Testis (tissue), 3 donors: ENCODE measurements around the gene ATG9B. TPM values are rescaled to one million over a fixed set of nuclear protein-coding genes. Genes with fewer than 3 reads are reported as not detected.

Experiments used
- DNase-seq: peaks from one replicate; pipeline ENCODE4 v3.0.0-alpha.2; 2019
- H3K27ac ChIP-seq, 2 donors: fragments of 200-600 bp; sonication (generic); one replicate each; pipeline ENCODE4 v1.5.1; 2019
- H3K27me3 ChIP-seq: fragments of 200-600 bp; sonication (generic); one replicate; pipeline ENCODE4 v1.5.1; 2019
- H3K36me3 ChIP-seq: fragments of 200-600 bp; sonication (generic); one replicate; pipeline ENCODE4 v1.5.1; 2017; ENCODE audit warnings: low read depth; ENCODE audit errors: missing control alignments
- H3K4me1 ChIP-seq: fragments of 200-600 bp; sonication (generic); one replicate; pipeline ENCODE4 v1.5.1; 2019
- H3K4me3 ChIP-seq, 2 donors: fragments of 200-600 bp; sonication (generic); one replicate each; pipeline ENCODE4 v1.5.1; 2017 to 2019
- H3K9me3 ChIP-seq: fragments of 200-600 bp; sonication (generic); one replicate; pipeline ENCODE4 v1.5.1; 2017
- POLR2A ChIP-seq: fragments of 450-650 bp; IDR thresholded peaks from one replicate; pipeline ENCODE4 v1.6.1; 2017; ENCODE audit warnings: antibody characterized with exemption, mild to moderate bottlenecking, moderate library complexity
- WGBS, 2 donors: methylation state at CpG; one replicate each; pipeline ENCODE4 v1.1.5; 2018; 5-methylcytosine and 5-hydroxymethylcytosine counted together
- intact Hi-C: fragments of 100-400 bp; cut with DNase I; formaldehyde crosslinking; loops from one replicate; pipeline ENCODE4 v1.15.1; 2023; ENCODE audit warnings: low total_unique reads
- polyA plus RNA-seq: library from polyadenylated mRNA; stranded (reverse); fragments of 350-450 nt; fragmentation: Illumina TruSeq; extraction: RNeasy Lipid Tissue Mini Kit (QIAGEN cat#74804); gene quantifications from one replicate; pipeline ENCODE4 v1.2.3, GENCODE V29; 2014; ENCODE audit warnings: low read depth, low replicate concordance; ENCODE audit not compliant: insufficient read depth
- total RNA-seq, 2 donors: library from RNA; depleted of rRNA; stranded (reverse); fragments of >200 nt; gene quantifications; one replicate each; pipeline ENCODE4 v1.2.3, GENCODE V29; 2016
- TF ChIP-seq, protein P1 (sequence below), 3 experiments: fragments of 450-650 bp in 2 of 3; fragments of 200-600 bp in 1 of 3; sonication (generic) in 1 of 3; IDR thresholded peaks; one replicate each; pipeline ENCODE4 v1.5.1; 2016 to 2019; ENCODE audit warnings: antibody characterized with exemption in 3 of 3, mild to moderate bottlenecking in 2 of 3, moderate library complexity in 1 of 3

ATG9B gene
- total and polyA plus RNA-seq, 3 donors from 2014 or later: 14.9 to 29.7 (median 24.8) TPM

- Histone ChIP-seq H3K27me3 (no peaks in the 10 kb centered on the region), H3K4me1 (no peaks in the 10 kb centered on the region), H3K36me3 (no peaks in the 10 kb centered on the region), H3K4me3 (no peak within 1 kb of the TSS), H3K9me3 (no peaks in the 10 kb centered on the region), H3K27ac (no peak within 1 kb of the TSS)
- 77 to 81% methylated on average over 19 to 22 of the region's 22 CpGs for WGBS, 2 donors
- intact Hi-C loops: no loop called here
- DNase-seq: no peak
- no peak for TF ChIP-seq POLR2A
- TF ChIP-seq, protein P1, sequence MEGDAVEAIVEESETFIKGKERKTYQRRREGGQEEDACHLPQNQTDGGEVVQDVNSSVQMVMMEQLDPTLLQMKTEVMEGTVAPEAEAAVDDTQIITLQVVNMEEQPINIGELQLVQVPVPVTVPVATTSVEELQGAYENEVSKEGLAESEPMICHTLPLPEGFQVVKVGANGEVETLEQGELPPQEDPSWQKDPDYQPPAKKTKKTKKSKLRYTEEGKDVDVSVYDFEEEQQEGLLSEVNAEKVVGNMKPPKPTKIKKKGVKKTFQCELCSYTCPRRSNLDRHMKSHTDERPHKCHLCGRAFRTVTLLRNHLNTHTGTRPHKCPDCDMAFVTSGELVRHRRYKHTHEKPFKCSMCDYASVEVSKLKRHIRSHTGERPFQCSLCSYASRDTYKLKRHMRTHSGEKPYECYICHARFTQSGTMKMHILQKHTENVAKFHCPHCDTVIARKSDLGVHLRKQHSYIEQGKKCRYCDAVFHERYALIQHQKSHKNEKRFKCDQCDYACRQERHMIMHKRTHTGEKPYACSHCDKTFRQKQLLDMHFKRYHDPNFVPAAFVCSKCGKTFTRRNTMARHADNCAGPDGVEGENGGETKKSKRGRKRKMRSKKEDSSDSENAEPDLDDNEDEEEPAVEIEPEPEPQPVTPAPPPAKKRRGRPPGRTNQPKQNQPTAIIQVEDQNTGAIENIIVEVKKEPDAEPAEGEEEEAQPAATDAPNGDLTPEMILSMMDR (IDR thresholded peaks at IDR 0.05): no peak
Observed at GRCh38 chr7:151047976-151048815, 23.9 kb upstream of the ATG9B start, which contains the start of gene ASIC3. TSS of gene ASIC3 (plus strand) at chr7:151048531. CDS start at chr7:151048886, 355 bp downstream.

- no peak for TF ChIP-seq POLR2A
- TF ChIP-seq, protein P1 (IDR thresholded peaks at IDR 0.05): no peak
- WGBS, 2 donors: 47 to 72% methylated on average over 13 to 14 of the region's 14 CpGs
- no peaks in the 10 kb centered on the region for H3K9me3 ChIP-seq
- H3K4me1 ChIP-seq: no peaks in the 10 kb centered on the region
- H3K36me3 ChIP-seq: no peaks in the 10 kb centered on the region
- no peak overlapping the region for H3K4me3 ChIP-seq
- no peak for DNase-seq
- no peak overlapping the region for H3K27ac ChIP-seq
- intact Hi-C loops: no loop called here
- H3K27me3 ChIP-seq: no peaks in the 10 kb centered on the region
Observed at GRCh38 chr7:151046603-151047573, 22.6 kb upstream of the ATG9B start.

DNA sequence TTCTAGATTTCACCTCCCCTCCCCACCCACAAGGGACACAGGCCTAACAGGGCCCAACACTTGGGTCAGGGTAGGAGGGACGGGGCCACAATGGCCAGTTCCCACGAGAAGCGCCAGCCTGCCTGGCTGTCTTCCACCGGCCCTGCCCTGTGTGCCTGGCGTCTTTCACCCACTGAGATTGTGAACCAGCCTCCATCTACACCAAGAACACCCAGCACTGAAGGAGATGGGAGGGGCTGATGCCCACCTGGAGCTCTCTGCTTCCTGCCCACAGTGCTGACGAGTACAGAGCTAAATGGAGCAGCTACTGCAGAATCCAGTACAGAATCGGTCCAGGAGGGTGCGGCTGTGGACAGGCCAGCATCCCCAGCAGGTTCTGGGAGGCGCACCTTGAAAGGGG is 21.7 kb upstream of the ATG9B start:
- no peaks in the 10 kb centered on the region for H3K36me3 ChIP-seq
- H3K27ac ChIP-seq: no peak overlapping the region
- H3K4me3 ChIP-seq: no peak overlapping the region
- no peaks in the 10 kb centered on the region for H3K9me3 ChIP-seq
- no peak for DNase-seq
- H3K4me1 ChIP-seq: no peaks in the 10 kb centered on the region
- intact Hi-C loops: no loop called here
- no peaks in the 10 kb centered on the region for H3K27me3 ChIP-seq
- WGBS, 2 donors: 85 to 88% methylated on average over 9 of the region's 9 CpGs
- TF ChIP-seq, protein P1 (IDR thresholded peaks at IDR 0.05): no peak
- no peak for TF ChIP-seq POLR2A

DNA sequence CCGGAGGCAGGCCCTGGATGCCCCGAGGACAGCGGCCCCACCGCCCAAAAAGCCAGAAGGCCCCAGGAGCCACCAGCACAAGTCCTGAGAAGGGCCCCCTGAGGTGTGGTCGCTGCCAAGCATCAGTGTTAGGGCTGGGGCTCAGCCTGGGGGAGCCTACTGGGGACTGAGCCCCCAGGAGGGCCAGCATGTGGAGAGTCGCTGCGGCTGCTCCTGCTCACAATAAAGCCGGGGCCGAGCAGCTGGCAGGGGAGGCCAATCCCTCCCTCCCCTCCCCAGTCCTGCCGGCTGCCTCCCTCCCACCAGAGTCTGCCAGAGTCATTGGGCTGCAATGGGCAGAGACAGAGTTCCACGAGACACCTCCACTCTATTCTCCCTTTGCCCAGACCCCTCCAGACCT is 21.0 kb upstream of the ATG9B start:
- no peak for DNase-seq
- H3K27me3 ChIP-seq: no peaks in the 10 kb centered on the region
- H3K4me1 ChIP-seq: no peaks in the 10 kb centered on the region
- TF ChIP-seq, protein P1 (IDR thresholded peaks at IDR 0.05): no peak
- TF ChIP-seq POLR2A: no peak
- 83 to 87% methylated on average over 3 to 11 of the region's 11 CpGs for WGBS, 2 donors
- intact Hi-C loops: no loop called here
- H3K27ac ChIP-seq: no peak overlapping the region
- no peaks in the 10 kb centered on the region for H3K9me3 ChIP-seq
- H3K4me3 ChIP-seq: no peak overlapping the region
- no peaks in the 10 kb centered on the region for H3K36me3 ChIP-seq
